Body of pancreas (tissue), 4 donors: ENCODE results near the gene IKZF1. TPM values are rescaled to one million over a fixed set of nuclear protein-coding genes. Genes with fewer than 3 reads are reported as not detected.

Experiments used
- ATAC-seq: fragments of 150-250 bp; one replicate; pipeline ENCODE4 v1.9.1; 2016
- DNase-seq, 4 donors: peaks; one replicate each; pipeline ENCODE4 v3.0.0-alpha.2; 2019
- H3K27ac ChIP-seq, 4 donors: fragments of 200-600 bp; sonication (generic); 1 replicate in 3 of 4; 2 replicates in 1 of 4; pipeline versions ENCODE4 v1.5.1 to v1.6.1; 2016 to 2019; ENCODE audit warnings: mild to moderate bottlenecking in 1 of 4, mixed read lengths in 1 of 4, moderate library complexity in 1 of 4
- H3K27me3 ChIP-seq, 2 donors: fragments of 200-600 bp; sonication (generic); one replicate each; pipeline ENCODE4 v1.6.0; 2016; ENCODE audit warnings: mild to moderate bottlenecking in 1 of 2
- H3K36me3 ChIP-seq, 2 donors: fragments of 200-600 bp; sonication (generic); replicated peaks in 1 of 2; 2 replicates each; pipeline ENCODE4 v1.5.1; 2016; ENCODE audit warnings: low read depth in 2 of 2; ENCODE audit not compliant: insufficient read depth in 1 of 2
- H3K4me1 ChIP-seq: fragments of 200-600 bp; sonication (generic); one replicate; pipeline ENCODE4 v1.6.0; 2016
- H3K4me3 ChIP-seq, 2 donors: fragments of 200-600 bp; sonication (generic); 1 replicate in 1 of 2; 2 replicates in 1 of 2; pipeline ENCODE4 v1.5.1; 2016 to 2019
- H3K9me3 ChIP-seq, 3 donors: fragments of 200-600 bp; sonication (generic); 1 replicate in 2 of 3; 2 replicates in 1 of 3; pipeline ENCODE4 v1.5.1; 2016
- POLR2A ChIP-seq, 3 donors: fragments of 450-650 bp; IDR thresholded peaks; one replicate each; pipeline ENCODE4 v1.6.1; 2016; ENCODE audit warnings: antibody characterized with exemption in 3 of 3, mild to moderate bottlenecking in 2 of 3
- WGBS, 2 donors: methylation state at CpG; one replicate each; pipeline ENCODE4 v1.1.5; 2017; 5-methylcytosine and 5-hydroxymethylcytosine counted together
- intact Hi-C: fragments of 100-400 bp; cut with DNase I; formaldehyde crosslinking; loops from one replicate; pipeline ENCODE4 v1.15.1; 2023
- total RNA-seq, 2 donors: library from RNA; depleted of rRNA; stranded (reverse); fragments of >200 nt; gene quantifications; one replicate each; pipeline ENCODE4 v1.1.0, GENCODE V29; 2016
- TF ChIP-seq, protein P1 (sequence below), 7 experiments: fragments of 450-650 bp in 4 of 7; fragments of 200-600 bp in 3 of 7; sonication (generic) in 3 of 7; IDR thresholded peaks; one replicate each; pipeline ENCODE4 v1.5.1; 2016 to 2019; ENCODE audit warnings: antibody characterized with exemption in 7 of 7

IKZF1 gene
- total RNA-seq, 2 donors from 2014 or later, result 3.9 to 16.5 TPM

DNA sequence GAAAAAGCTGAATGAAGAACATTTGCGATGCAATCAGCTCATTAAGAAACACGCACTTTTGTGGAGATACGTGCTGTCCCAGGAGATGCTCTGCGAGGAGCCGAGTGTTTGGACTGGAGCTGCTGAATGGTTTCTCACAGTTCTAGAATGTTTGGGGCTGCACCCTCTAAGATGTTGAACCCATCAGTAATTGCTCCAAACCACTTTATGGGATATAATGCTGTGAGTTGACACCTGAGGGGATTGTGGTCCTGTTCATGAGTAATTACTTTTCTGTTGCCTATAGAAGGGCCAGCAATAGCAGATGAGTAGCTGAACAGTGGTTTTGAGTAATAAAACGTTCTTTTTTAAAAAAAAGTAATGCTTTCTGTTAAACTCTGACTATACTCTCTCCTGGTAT, 63.1 kb downstream of the IKZF1 start:
- Histone ChIP-seq H3K4me1 (no peaks in the 10 kb centered on the region), H3K27ac (no peak overlapping the region), H3K27me3 (no peaks in the 10 kb centered on the region), H3K36me3 (no peaks in the 10 kb centered on the region), H3K9me3 (no peaks in the 10 kb centered on the region), H3K4me3 (no peak overlapping the region)
- 77% methylated on average over 6 of the region's 6 CpGs for WGBS, 2 donors
- ATAC-seq (no peak), DNase-seq (no peak)
- TF ChIP-seq, protein P1, sequence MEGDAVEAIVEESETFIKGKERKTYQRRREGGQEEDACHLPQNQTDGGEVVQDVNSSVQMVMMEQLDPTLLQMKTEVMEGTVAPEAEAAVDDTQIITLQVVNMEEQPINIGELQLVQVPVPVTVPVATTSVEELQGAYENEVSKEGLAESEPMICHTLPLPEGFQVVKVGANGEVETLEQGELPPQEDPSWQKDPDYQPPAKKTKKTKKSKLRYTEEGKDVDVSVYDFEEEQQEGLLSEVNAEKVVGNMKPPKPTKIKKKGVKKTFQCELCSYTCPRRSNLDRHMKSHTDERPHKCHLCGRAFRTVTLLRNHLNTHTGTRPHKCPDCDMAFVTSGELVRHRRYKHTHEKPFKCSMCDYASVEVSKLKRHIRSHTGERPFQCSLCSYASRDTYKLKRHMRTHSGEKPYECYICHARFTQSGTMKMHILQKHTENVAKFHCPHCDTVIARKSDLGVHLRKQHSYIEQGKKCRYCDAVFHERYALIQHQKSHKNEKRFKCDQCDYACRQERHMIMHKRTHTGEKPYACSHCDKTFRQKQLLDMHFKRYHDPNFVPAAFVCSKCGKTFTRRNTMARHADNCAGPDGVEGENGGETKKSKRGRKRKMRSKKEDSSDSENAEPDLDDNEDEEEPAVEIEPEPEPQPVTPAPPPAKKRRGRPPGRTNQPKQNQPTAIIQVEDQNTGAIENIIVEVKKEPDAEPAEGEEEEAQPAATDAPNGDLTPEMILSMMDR (IDR thresholded peaks at IDR 0.05), result no peak
- no peak for TF ChIP-seq POLR2A (IDR thresholded peaks at IDR 0.05)
- intact Hi-C loops, result no loop called here

- no peak overlapping the region for H3K27ac ChIP-seq
- no peak for TF ChIP-seq POLR2A (IDR thresholded peaks at IDR 0.05)
- TF ChIP-seq, protein P1 (IDR thresholded peaks at IDR 0.05), result no peak
- ATAC-seq (no peak), DNase-seq (no peak)
- H3K4me1 ChIP-seq, result no peaks in the 10 kb centered on the region
- no peaks in the 10 kb centered on the region for H3K9me3 ChIP-seq
- no peaks in the 10 kb centered on the region for H3K27me3 ChIP-seq
- H3K36me3 ChIP-seq, result no peaks in the 10 kb centered on the region
- intact Hi-C loops, result no loop called here
- no peak overlapping the region for H3K4me3 ChIP-seq
- WGBS, 2 donors, result 69 to 81% methylated on average over 4 of the region's 4 CpGs
Observed at GRCh38 chr7:50368366-50368765, 63.9 kb downstream of the IKZF1 start.

- Histone ChIP-seq H3K27ac (no peak overlapping the region), H3K9me3 (no peaks in the 10 kb centered on the region), H3K36me3 (no peaks in the 10 kb centered on the region), H3K4me3 (no peak overlapping the region), H3K4me1 (no peaks in the 10 kb centered on the region), H3K27me3 (no peaks in the 10 kb centered on the region)
- TF ChIP-seq POLR2A (IDR thresholded peaks at IDR 0.05), result no peak
- TF ChIP-seq, protein P1 (IDR thresholded peaks at IDR 0.05), result peak in 4 of 7 experiments; percentile 3 to 38 (median 14)
- no peak for DNase-seq
- ATAC-seq, result no peak
- 58 to 59% methylated on average over 8 of the region's 8 CpGs for WGBS, 2 donors
- intact Hi-C loops, result no loop called here
Observed at GRCh38 chr7:50369143-50370026, 64.9 kb downstream of the IKZF1 start.

GRCh38 chr7:50370884-50371283, 66.4 kb downstream of the IKZF1 start:
- Histone ChIP-seq H3K9me3 (no peaks in the 10 kb centered on the region), H3K36me3 (no peaks in the 10 kb centered on the region), H3K4me3 (no peak overlapping the region), H3K27ac (no peak overlapping the region), H3K27me3 (no peaks in the 10 kb centered on the region), H3K4me1 (no peaks in the 10 kb centered on the region)
- WGBS, 2 donors, result 74 to 78% methylated on average over 7 of the region's 7 CpGs
- ATAC-seq (no peak), DNase-seq (no peak)
- intact Hi-C loops, result no loop called here
- TF ChIP-seq, protein P1 (IDR thresholded peaks at IDR 0.05), result no peak
- TF ChIP-seq POLR2A (IDR thresholded peaks at IDR 0.05), result no peak
